ENCODE measurements around the gene CHID1.

The CHID1 gene

DNA sequence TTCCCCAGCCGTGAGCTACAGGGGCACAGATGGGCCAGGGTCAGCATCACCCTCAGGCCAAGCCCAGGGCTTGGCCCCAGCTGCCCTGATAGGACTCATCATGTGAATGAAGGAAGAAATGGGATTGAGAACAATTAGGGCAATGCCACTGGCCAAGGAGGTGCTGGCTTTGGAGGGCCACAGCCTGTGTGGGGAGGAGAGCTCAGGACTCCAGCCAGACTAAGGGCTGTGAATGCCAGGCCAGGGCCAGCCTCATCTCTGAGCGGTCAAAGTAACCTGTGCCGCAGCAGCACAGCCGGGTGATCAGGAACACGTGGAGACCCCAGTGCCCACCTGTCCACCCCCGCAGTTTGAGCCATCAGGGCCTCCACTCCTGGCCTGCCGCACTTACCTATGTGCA is 10.1 kb downstream of the CHID1 start:
- H3K4me3 ChIP-seq, result no peak overlapping the region
- TF ChIP-seq, protein P1, sequence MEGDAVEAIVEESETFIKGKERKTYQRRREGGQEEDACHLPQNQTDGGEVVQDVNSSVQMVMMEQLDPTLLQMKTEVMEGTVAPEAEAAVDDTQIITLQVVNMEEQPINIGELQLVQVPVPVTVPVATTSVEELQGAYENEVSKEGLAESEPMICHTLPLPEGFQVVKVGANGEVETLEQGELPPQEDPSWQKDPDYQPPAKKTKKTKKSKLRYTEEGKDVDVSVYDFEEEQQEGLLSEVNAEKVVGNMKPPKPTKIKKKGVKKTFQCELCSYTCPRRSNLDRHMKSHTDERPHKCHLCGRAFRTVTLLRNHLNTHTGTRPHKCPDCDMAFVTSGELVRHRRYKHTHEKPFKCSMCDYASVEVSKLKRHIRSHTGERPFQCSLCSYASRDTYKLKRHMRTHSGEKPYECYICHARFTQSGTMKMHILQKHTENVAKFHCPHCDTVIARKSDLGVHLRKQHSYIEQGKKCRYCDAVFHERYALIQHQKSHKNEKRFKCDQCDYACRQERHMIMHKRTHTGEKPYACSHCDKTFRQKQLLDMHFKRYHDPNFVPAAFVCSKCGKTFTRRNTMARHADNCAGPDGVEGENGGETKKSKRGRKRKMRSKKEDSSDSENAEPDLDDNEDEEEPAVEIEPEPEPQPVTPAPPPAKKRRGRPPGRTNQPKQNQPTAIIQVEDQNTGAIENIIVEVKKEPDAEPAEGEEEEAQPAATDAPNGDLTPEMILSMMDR (IDR thresholded peaks at IDR 0.05), result no peak
- no peak for DNase-seq (ENCODE audit: low spot score)
- H3K27ac ChIP-seq, result no peak overlapping the region

DNA sequence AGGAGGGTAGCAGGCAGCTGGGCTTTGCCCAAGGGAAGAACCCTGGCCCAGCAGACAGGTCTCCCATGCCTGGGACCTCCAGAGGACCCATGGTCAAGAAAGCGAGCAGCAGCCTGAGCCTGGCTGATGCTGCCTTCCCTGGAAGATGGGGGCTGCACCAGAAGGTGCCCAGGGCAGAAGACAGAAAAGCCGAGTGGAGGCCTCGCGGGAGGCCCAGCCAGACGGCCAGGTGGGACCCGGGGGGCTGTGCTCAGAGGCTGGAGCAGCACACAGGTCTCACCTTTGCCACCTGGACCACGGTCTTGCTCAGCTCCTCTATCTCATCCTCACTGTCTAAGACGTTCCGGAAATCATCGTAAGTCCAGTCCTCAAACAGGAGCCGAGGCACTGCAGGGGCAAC is 10.9 kb downstream of the CHID1 start:
- Histone ChIP-seq H3K4me3 (no peak overlapping the region), H3K27ac (no peak overlapping the region)
- no peak for DNase-seq (ENCODE audit: low spot score)
- TF ChIP-seq, protein P1 (IDR thresholded peaks at IDR 0.05), result no peak

DNA sequence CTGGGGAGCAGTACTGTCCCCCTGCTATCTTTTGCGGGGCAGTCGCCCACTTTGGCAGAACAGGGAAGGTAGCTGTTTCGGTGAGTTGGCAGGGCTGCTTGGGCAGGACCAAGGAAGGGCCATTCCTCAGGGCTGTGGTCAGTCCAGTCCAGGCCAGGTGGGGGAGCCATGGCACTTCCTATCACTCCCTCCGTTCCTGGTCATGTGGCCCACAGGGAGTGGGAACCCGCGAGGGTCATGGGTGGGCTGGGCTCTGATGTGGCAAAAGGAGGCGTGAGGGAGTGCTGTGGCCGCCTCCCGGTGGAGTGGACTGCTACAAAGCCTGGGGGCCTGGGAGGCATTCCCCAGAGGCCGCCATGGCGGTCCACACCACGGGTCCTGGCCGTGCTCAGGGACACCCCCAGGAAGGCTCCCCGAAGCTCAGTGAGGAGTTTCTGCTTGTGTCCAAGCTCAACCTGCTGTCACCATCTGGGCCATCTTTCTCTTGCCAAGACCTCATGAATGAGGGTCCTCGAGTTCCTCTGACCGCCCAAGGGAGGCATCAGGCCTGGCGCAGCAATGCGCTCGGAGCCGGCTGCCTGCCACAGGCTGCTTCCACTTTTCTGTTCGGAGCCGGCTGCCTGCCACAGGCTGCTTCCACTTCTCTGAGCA is 11.9 kb downstream of the CHID1 start:
- no peak for DNase-seq (ENCODE audit: low spot score)
- Histone ChIP-seq H3K4me3 (no peak overlapping the region), H3K27ac (no peak overlapping the region)
- TF ChIP-seq, protein P1 (IDR thresholded peaks at IDR 0.05), result no peak

DNA sequence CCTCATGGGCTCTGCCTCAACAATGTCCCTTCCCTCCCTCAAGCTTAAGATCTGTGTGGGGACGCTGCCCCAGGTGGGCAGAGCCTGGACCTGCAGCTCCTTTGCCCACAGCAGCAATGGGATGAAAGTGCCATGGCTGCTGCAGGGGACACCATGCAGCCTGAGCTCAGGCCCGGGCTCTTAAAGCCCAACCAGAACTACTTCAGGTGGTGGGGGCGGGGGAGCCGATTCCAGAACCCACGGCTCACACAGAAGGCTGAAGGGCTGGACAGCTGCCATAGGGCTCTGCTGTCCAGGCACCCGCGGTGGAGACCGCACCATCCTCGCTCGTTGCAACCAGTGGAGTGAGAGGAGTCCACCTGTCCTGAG is 12.5 kb downstream of the CHID1 start:
- H3K27ac ChIP-seq, result no peak overlapping the region
- no peak overlapping the region for H3K4me3 ChIP-seq
- TF ChIP-seq, protein P1 (IDR thresholded peaks at IDR 0.05), result no peak
- no peak for DNase-seq (ENCODE audit: low spot score)

DNA sequence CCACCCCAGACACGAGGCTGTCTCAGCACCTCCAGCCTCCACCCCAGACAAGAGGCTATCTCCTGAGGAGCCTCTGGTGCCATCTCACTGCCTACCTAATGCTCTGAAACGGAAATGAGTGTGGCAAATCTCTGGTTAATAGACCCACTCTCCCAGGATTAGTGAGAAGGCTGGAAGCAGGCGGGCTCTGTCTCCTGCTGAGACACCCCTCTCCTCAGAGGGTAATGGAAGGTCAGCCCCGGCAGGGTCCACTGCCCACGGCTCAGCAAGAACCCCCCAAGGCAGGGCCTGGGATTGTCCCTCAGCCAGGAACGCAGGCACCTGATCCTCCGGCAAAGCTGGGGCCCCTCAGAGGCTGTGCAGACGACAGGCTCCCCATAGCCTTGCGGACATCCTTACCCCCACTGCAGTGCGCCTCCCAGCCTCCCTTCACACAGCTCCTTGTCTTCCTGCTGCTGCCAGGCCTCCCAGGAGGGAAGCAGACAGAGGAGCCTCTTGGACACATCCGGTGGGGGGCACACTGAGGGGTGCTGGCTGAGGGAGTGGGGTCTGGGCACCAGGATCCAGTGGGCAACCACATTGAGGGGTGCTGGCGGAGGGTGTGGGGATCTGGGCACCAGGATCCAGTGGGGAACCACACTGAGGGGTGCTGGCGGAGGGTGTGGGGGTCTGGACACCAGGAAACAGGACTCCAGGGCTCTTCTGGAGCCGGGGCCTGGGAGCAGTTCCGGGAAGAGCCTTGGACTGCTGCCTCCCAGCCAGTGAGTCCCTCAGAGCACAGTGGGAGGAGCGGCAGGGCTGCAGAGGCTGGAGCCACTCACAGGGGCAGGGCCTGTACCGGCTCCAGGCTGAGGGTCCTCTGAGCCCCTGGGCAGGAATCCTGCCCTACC is 13.1 kb downstream of the CHID1 start:
- DNase-seq (ENCODE audit: low spot score), result no peak
- TF ChIP-seq, protein P1 (IDR thresholded peaks at IDR 0.05), result no peak
- no peak overlapping the region for H3K4me3 ChIP-seq
- H3K27ac ChIP-seq, result no peak overlapping the region

DNA sequence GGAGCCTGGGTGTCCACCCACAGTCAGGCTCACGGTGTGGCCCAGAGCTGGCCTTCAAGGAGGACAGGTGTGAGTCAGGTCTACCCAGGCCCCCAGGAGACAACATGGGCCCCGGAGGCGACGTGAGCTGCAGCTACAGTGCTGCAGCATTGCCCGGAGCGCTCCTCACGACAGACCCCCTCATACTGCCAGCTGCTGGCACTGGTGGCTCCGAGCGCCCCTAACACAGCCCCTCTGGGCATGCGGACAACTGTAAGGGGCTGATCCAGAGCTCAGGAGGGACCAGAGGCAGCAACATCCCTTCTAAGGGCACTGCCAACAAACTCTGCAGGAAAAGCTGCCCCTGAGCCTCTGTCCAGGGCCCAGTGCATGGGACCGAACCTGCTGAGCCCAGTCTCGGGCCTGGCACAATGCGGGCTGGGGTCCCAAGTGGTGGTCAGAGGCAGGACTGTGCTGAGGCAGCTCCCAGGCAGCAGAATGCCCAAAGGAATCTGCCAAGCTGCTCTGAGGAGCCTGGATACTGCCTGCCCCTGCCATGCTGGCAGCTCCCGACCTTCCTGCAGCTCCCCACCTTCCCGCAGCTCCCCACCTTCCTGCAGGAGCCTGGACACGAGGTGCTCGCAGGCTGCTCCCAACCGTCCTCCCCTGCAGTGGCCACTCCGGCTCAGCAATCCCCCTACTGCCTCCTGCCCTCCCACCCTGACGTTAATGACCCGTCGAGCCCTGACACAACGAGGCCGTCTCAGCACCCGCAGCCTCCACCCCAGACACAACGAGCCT is 15.1 kb downstream of the CHID1 start:
- Histone ChIP-seq H3K4me3 (no peak overlapping the region), H3K27ac (no peak overlapping the region)
- TF ChIP-seq, protein P1 (IDR thresholded peaks at IDR 0.05), result no peak
- no peak for DNase-seq (ENCODE audit: low spot score)
